Neural cell (in vitro differentiated cells): ENCODE data around the gene ACOXL.

Experiments
- CTCF ChIP-seq: fragments of 450-650 bp; IDR thresholded peaks from 2 replicates; pipeline ENCODE4 v1.5.1; 2014; ENCODE audit warnings: antibody characterized with exemption, mild to moderate bottlenecking, moderate library complexity; ENCODE audit not compliant: poor library complexity, severe bottlenecking
- POLR2AphosphoS5 ChIP-seq: IDR thresholded peaks from 2 replicates; pipeline ENCODE4 v1.6.1; 2012

DNA sequence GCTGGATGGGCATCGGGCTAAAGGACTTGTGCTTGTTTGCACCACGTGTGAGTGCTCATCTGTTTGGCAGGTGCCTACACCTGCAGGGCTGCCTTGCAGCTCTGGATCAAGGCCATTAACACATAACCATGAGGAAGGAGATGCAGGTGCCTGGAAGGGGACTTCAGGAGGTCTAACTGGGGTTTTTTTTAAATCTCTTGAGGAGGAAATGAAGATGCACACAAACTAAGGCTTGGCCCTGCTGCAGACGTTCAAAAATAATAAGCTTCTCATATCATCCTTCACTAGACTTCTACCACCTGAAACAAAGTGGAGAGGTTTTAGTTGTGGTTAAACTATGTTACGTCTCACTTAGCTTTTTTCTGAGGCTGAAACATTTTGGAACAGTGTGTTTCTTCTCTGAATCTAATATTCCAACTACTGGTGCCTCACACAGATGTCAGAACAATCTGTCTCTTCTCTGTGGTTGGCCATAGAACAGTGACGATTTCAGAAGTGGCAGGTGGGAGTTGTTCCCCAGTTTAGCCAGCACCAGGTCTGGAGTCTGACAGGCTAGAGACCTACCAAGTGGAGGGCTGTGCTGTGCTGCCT, 424.8 kb downstream of the ACOXL start:
- TF ChIP-seq CTCF (no peak), POLR2AphosphoS5 (no peak)
